ENCODE results near the gene SPTBN1.

The SPTBN1 gene

DNA sequence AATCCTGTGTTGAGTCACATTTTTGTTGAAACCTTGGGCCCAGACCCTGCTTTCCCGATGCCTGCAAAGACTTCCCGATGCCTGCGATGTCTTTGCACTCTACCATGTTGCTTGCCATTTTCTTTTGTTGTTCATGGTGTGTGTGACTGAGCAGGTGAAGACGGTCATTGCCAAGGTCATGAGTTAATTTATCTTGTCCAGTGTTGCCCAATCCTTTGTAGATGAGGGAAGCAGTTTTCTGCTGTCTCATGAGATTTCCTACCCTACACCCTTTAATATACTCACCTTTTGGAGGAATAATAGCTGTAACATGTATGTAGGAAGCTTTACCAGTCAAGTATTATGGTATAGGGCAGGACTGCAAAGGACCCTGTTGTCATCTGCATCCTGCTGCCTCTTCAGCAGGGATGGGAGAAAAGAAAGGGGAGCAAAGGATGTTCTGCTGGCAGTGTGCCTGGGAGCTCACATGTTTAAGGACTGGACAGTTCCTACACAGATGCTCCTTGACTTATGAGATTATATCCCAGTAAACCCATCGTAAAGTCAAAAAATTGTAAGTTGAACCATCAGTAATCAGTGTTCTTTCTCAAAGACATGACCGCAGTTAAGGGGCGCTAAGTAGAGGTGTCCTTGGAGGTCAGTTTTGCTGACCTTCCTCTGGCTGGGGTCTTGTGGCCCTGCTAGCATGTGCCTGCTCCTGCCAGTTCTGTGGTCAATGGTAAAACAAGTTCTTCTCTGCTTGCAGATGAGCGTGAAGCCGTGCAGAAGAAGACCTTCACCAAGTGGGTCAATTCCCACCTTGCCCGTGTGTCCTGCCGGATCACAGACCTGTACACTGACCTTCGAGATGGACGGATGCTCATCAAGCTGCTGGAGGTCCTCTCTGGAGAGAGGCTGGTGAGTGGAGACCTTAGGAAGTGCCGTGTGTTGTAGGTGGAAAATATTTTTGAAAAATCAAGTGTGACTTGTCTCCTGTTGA lies 142.5 kb downstream of the SPTBN1 start:
- Histone ChIP-seq H3K9me3 (ENCODE audit: insufficient read depth, low read length, severe bottlenecking) (no peaks in the 10 kb centered on the region), H3K36me3 (ENCODE audit: insufficient read depth, low read length) (peaks cover 20% of the 10 kb centered on the region), H3K9ac (ENCODE audit: low read depth, low read length) (no peak overlapping the region), H2AFZ (ENCODE audit: low read depth, low read length) (no peak overlapping the region), H3K4me1 (ENCODE audit: insufficient read depth, low read length) (peaks cover 16% of the 10 kb centered on the region), H3K27ac (ENCODE audit: low read length) (no peak overlapping the region), H4K20me1 (ENCODE audit: insufficient read depth, low read length) (peaks cover 9% of the 10 kb centered on the region; the same call in 1 of the 2 replicates), H3K79me2 (ENCODE audit: insufficient read depth, low read length) (peaks cover 80% of the 10 kb centered on the region), H3K27me3 (ENCODE audit: insufficient read depth, low read length, poor library complexity) (no peaks in the 10 kb centered on the region), H3K4me2 (ENCODE audit: insufficient read depth, low read length) (no peak overlapping the region), H3K4me3 (ENCODE audit: low read depth in 1 of 2, low read length in 2 of 2) (no peak overlapping the region)
- TF ChIP-seq EZH2 (IDR thresholded peaks at IDR 0.05; ENCODE audit: borderline replicate concordance, low read depth, low read length, severe bottlenecking) (no peak), CTCF (IDR thresholded peaks at IDR 0.05; ENCODE audit: borderline replicate concordance, extremely low read depth, low read length, poor library complexity, severe bottlenecking) (no peak)
- ATAC-seq (ENCODE audit: insufficient read depth, low read depth), result no peak
- DNase-seq, result no peak

- Histone ChIP-seq H3K36me3 (ENCODE audit: insufficient read depth, low read length) (peaks cover 20% of the 10 kb centered on the region), H3K4me3 (ENCODE audit: low read depth in 1 of 2, low read length in 2 of 2) (no peak overlapping the region), H2AFZ (ENCODE audit: low read depth, low read length) (no peak overlapping the region), H3K27me3 (ENCODE audit: insufficient read depth, low read length, poor library complexity) (no peaks in the 10 kb centered on the region), H3K4me2 (ENCODE audit: insufficient read depth, low read length) (no peak overlapping the region), H3K9me3 (ENCODE audit: insufficient read depth, low read length, severe bottlenecking) (no peaks in the 10 kb centered on the region), H3K27ac (ENCODE audit: low read length) (no peak overlapping the region), H3K4me1 (ENCODE audit: insufficient read depth, low read length) (peaks cover 16% of the 10 kb centered on the region), H3K79me2 (ENCODE audit: insufficient read depth, low read length) (peaks cover 83% of the 10 kb centered on the region), H4K20me1 (ENCODE audit: insufficient read depth, low read length) (peaks cover 12% of the 10 kb centered on the region; the same call in 1 of the 2 replicates), H3K9ac (ENCODE audit: low read depth, low read length) (no peak overlapping the region)
- no peak for ATAC-seq (ENCODE audit: insufficient read depth, low read depth)
- no peak for TF ChIP-seq EZH2 (IDR thresholded peaks at IDR 0.05; ENCODE audit: borderline replicate concordance, low read depth, low read length, severe bottlenecking)
- no peak for TF ChIP-seq CTCF (IDR thresholded peaks at IDR 0.05; ENCODE audit: borderline replicate concordance, extremely low read depth, low read length, poor library complexity, severe bottlenecking)
- DNase-seq, result no peak
Measured at GRCh38 chr2:54599326-54599710, 143.2 kb downstream of the SPTBN1 start.

DNA sequence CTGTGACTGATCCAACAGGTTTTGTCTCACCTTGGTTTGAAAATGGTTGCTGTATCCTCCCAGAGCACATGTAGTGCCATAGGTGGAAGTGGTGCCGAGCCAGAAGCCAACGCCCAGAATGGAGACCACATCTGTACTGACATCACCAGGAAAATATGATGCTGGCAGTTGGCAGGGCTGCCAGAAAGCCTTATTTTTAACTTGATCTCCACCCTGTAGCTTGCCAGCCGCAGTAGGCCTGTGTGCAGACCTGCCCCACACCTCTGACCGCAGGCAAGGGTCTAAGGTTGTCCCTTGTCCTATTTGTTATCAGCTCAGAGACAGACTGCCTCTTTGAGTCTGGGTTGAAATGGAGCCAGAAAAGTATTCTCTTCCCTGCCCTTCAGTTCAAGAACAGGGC lies 143.8 kb downstream of the SPTBN1 start:
- Histone ChIP-seq H3K4me2 (ENCODE audit: insufficient read depth, low read length) (no peak overlapping the region), H2AFZ (ENCODE audit: low read depth, low read length) (no peak overlapping the region), H3K9ac (ENCODE audit: low read depth, low read length) (no peak overlapping the region), H3K27ac (ENCODE audit: low read length) (no peak overlapping the region), H3K36me3 (ENCODE audit: insufficient read depth, low read length) (peaks cover 20% of the 10 kb centered on the region), H3K4me1 (ENCODE audit: insufficient read depth, low read length) (peaks cover 16% of the 10 kb centered on the region), H3K79me2 (ENCODE audit: insufficient read depth, low read length) (peaks cover 89% of the 10 kb centered on the region), H3K4me3 (ENCODE audit: low read depth in 1 of 2, low read length in 2 of 2) (no peak overlapping the region), H3K9me3 (ENCODE audit: insufficient read depth, low read length, severe bottlenecking) (no peaks in the 10 kb centered on the region), H3K27me3 (ENCODE audit: insufficient read depth, low read length, poor library complexity) (no peaks in the 10 kb centered on the region), H4K20me1 (ENCODE audit: insufficient read depth, low read length) (peaks cover 12% of the 10 kb centered on the region; the same call in 1 of the 2 replicates)
- DNase-seq (no peak), ATAC-seq (ENCODE audit: insufficient read depth, low read depth) (no peak)
- no peak for TF ChIP-seq CTCF (IDR thresholded peaks at IDR 0.05; ENCODE audit: borderline replicate concordance, extremely low read depth, low read length, poor library complexity, severe bottlenecking)
- TF ChIP-seq EZH2 (IDR thresholded peaks at IDR 0.05; ENCODE audit: borderline replicate concordance, low read depth, low read length, severe bottlenecking), result no peak

Measured in DND-41 (cell line).